ENCODE measurements around the gene MTCL1.

GRCh38 chr18:8874872-8875271, 169.5 kb downstream of the MTCL1 start:
- TF ChIP-seq CTCF (IDR thresholded peaks at IDR 0.05; ENCODE audit: borderline replicate concordance, extremely low read depth, low read length, poor library complexity, severe bottlenecking) (no peak), EZH2 (IDR thresholded peaks at IDR 0.05; ENCODE audit: borderline replicate concordance, low read depth, low read length, severe bottlenecking) (no peak)
